Ascending aorta (tissue), 2 donors: ENCODE data around the gene CGB5. TPM values are rescaled to one million over a fixed set of nuclear protein-coding genes. Genes with fewer than 3 reads are reported as not detected.

Source experiments
- DNase-seq, 2 donors: peaks; one replicate each; pipeline ENCODE4 v3.0.0-alpha.2; 2019; ENCODE audit warnings: low spot score in 2 of 2
- H3K27ac ChIP-seq, 2 donors: fragments of 200-600 bp; sonication (generic); one replicate each; pipeline ENCODE4 v1.5.1; 2016 to 2017; ENCODE audit warnings: mild to moderate bottlenecking in 1 of 2
- H3K27me3 ChIP-seq: fragments of 200-600 bp; sonication (generic); one replicate; pipeline ENCODE4 v1.5.1; 2017
- H3K36me3 ChIP-seq, 2 donors: fragments of 200-600 bp; sonication (generic); one replicate each; pipeline ENCODE4 v1.5.1; 2016
- H3K4me1 ChIP-seq, 2 donors: fragments of 200-600 bp; sonication (generic); one replicate each; pipeline ENCODE4 v1.5.1; 2016 to 2017; ENCODE audit warnings: mild to moderate bottlenecking in 1 of 2
- H3K4me3 ChIP-seq, 2 donors: fragments of 200-600 bp; sonication (generic); one replicate each; pipeline ENCODE4 v1.5.1; 2016 to 2017; ENCODE audit warnings: mild to moderate bottlenecking in 1 of 2
- H3K9me3 ChIP-seq, 2 donors: fragments of 200-600 bp; sonication (generic); one replicate each; pipeline ENCODE4 v1.5.1; 2016
- CTCF ChIP-seq, 3 experiments: fragments of 200-600 bp in 2 of 3; fragments of 450-650 bp in 1 of 3; sonication (generic) in 2 of 3; IDR thresholded peaks; one replicate each; pipeline ENCODE4 v1.5.1; 2016 to 2019; ENCODE audit warnings: antibody characterized with exemption in 3 of 3, mild to moderate bottlenecking in 1 of 3, moderate library complexity in 1 of 3
- intact Hi-C: fragments of 100-400 bp; cut with DNase I; formaldehyde crosslinking; loops from one replicate; pipeline ENCODE4 v1.15.1; 2023
- total RNA-seq: library from RNA; depleted of rRNA; stranded (reverse); fragments of >200 nt; gene quantifications from one replicate; pipeline ENCODE4 v1.1.0, GENCODE V29; 2016

CGB5 gene
- total RNA-seq, 1 donor from 2014 or later = not detected

GRCh38 chr19:49085868-49086232 lies 42.2 kb downstream of the CGB5 start:
- intact Hi-C loops = loop anchor here (1.0 kb wide), 1 partner anchor 93 kb away; the partner anchor contains the start of genes GYS1 and RUVBL2

GRCh38 chr19:49086296-49086695 lies 42.6 kb downstream of the CGB5 start:
- Histone ChIP-seq H3K4me3 (peak overlapping the region; percentile 78 to 84), H3K27me3 (no peaks in the 10 kb centered on the region), H3K9me3 (no peaks in the 10 kb centered on the region), H3K4me1 (peaks cover 9 to 16% of the 10 kb centered on the region in 2 donors), H3K36me3 (peaks cover 18 to 33% of the 10 kb centered on the region in 2 donors), H3K27ac (no peak overlapping the region)
- no peak for DNase-seq
- no peak for TF ChIP-seq CTCF (IDR thresholded peaks at IDR 0.05)
- intact Hi-C loops = no loop called here

More at GRCh38 chr19:49085868-49086232, 42.2 kb downstream of the CGB5 start:
- H3K4me3 ChIP-seq = peak overlapping the region; percentile 78 to 84
- peaks cover 16 to 29% of the 10 kb centered on the region in 2 donors for H3K36me3 ChIP-seq
- H3K9me3 ChIP-seq = no peaks in the 10 kb centered on the region
- H3K4me1 ChIP-seq = peaks cover 9 to 16% of the 10 kb centered on the region in 2 donors
- H3K27me3 ChIP-seq = no peaks in the 10 kb centered on the region
- TF ChIP-seq CTCF (IDR thresholded peaks at IDR 0.05) = no peak
- H3K27ac ChIP-seq = peak overlapping the region; percentile 81 to 83
- DNase-seq = no peak

- Histone ChIP-seq H3K9me3 (no peaks in the 10 kb centered on the region), H3K27me3 (no peaks in the 10 kb centered on the region), H3K36me3 (peaks cover 43 to 84% of the 10 kb centered on the region in 2 donors), H3K27ac (no peak overlapping the region), H3K4me3 (no peak overlapping the region), H3K4me1 (peaks cover 4 to 9% of the 10 kb centered on the region in 2 donors)
- no peak for TF ChIP-seq CTCF (IDR thresholded peaks at IDR 0.05)
- intact Hi-C loops = no loop called here
- no peak for DNase-seq
These were observed 47.9 kb downstream of the CGB5 start for GRCh38 chr19:49091391-49092038.

GRCh38 chr19:49092686-49093085 lies 49.0 kb downstream of the CGB5 start:
- Histone ChIP-seq H3K27ac (no peak overlapping the region), H3K4me1 (no peaks in the 10 kb centered on the region), H3K36me3 (peaks cover 44 to 88% of the 10 kb centered on the region in 2 donors), H3K4me3 (no peak overlapping the region), H3K27me3 (no peaks in the 10 kb centered on the region), H3K9me3 (no peaks in the 10 kb centered on the region)
- no peak for DNase-seq
- intact Hi-C loops = no loop called here
- TF ChIP-seq CTCF (IDR thresholded peaks at IDR 0.05) = no peak

Other genes with a start within 250 kb of the CGB5 start
- gene BCAT2, start 232.8 kb upstream of the CGB5 start, total RNA-seq = 42.4 TPM
- 9.8 TPM for gene HSD17B14, start 207.4 kb upstream of the CGB5 start, total RNA-seq
- 237 TPM for gene PLEKHA4, start 175.2 kb upstream of the CGB5 start, total RNA-seq
- gene PPP1R15A, start 171.4 kb upstream of the CGB5 start, total RNA-seq = 142 TPM
- gene TULP2, start 145.1 kb upstream of the CGB5 start, total RNA-seq = not detected
- gene NUCB1, start 143.5 kb upstream of the CGB5 start, total RNA-seq = 505 TPM
- gene DHDH, start 110.1 kb upstream of the CGB5 start, total RNA-seq = not detected
- gene BAX, start 89.0 kb upstream of the CGB5 start, total RNA-seq = 182 TPM
- 7,736 TPM for gene FTL, start 78.5 kb upstream of the CGB5 start, total RNA-seq
- 21.8 TPM for gene GYS1, start 50.5 kb upstream of the CGB5 start, total RNA-seq
- gene RUVBL2, start 50.0 kb upstream of the CGB5 start, total RNA-seq = 106 TPM
- not detected for gene LHB, start 26.8 kb upstream of the CGB5 start, total RNA-seq
- gene CGB3, start 19.5 kb upstream of the CGB5 start, total RNA-seq = not detected
- not detected for gene CGB2, start 12.0 kb upstream of the CGB5 start, total RNA-seq
- not detected for gene CGB1, start 7.0 kb upstream of the CGB5 start, total RNA-seq
- not detected for gene CGB8, start 5.3 kb downstream of the CGB5 start, total RNA-seq
- 10.2 TPM for gene CGB7, start 13.9 kb downstream of the CGB5 start, total RNA-seq
- gene NTF4, start 21.0 kb downstream of the CGB5 start, total RNA-seq = not detected
- not detected for gene KCNA7, start 28.9 kb downstream of the CGB5 start, total RNA-seq
- gene SNRNP70, start 41.6 kb downstream of the CGB5 start, total RNA-seq = 185 TPM
- 42.1 TPM for gene LIN7B, start 70.5 kb downstream of the CGB5 start, total RNA-seq
- gene C19orf73, start 75.3 kb downstream of the CGB5 start, total RNA-seq = not detected
- gene PPFIA3, start 75.7 kb downstream of the CGB5 start, total RNA-seq = 33.3 TPM
- not detected for gene HRC, start 111.5 kb downstream of the CGB5 start, total RNA-seq
- gene TRPM4, start 113.9 kb downstream of the CGB5 start, total RNA-seq = 63.4 TPM